GM23248 (cell line): ENCODE results near the gene UTRN. TPM values are rescaled to one million over a fixed set of nuclear protein-coding genes. Genes with fewer than 3 reads are reported as not detected.

Experiments used
- DNase-seq: peaks from one replicate; pipeline ENCODE4 v3.0.0-alpha.2; 2015
- H2AFZ ChIP-seq: fragments of 200-600 bp; sonication (generic); 2 replicates; pipeline ENCODE4 v1.6.1; 2016; ENCODE audit warnings: antibody characterized with exemption
- H3F3A ChIP-seq: fragments of 200-600 bp; sonication (generic); 2 replicates; pipeline ENCODE4 v1.6.1; 2016; ENCODE audit warnings: mild to moderate bottlenecking, antibody characterized with exemption, mixed run types; ENCODE audit not compliant: insufficient read depth
- H3K27ac ChIP-seq: fragments of 200-600 bp; sonication (generic); 2 replicates; pipeline ENCODE4 v1.5.1; 2016; ENCODE audit warnings: mild to moderate bottlenecking
- H3K27me3 ChIP-seq: fragments of 200-600 bp; sonication (generic); replicated peaks from 2 replicates; pipeline ENCODE4 v1.6.1; 2016; ENCODE audit warnings: mild to moderate bottlenecking; ENCODE audit not compliant: insufficient read depth
- H3K36me3 ChIP-seq: fragments of 200-600 bp; sonication (generic); 2 replicates; pipeline ENCODE4 v1.6.1; 2016; ENCODE audit warnings: low read depth, mild to moderate bottlenecking
- H3K4me1 ChIP-seq: fragments of 200-600 bp; sonication (generic); 2 replicates; pipeline ENCODE4 v1.6.1; 2016; ENCODE audit warnings: mild to moderate bottlenecking; ENCODE audit not compliant: insufficient read depth
- H3K4me2 ChIP-seq: fragments of 200-600 bp; sonication (generic); one replicate; pipeline ENCODE4 v1.6.1; 2016; ENCODE audit warnings: mild to moderate bottlenecking; ENCODE audit not compliant: unreplicated experiment
- H3K4me3 ChIP-seq: fragments of 200-600 bp; sonication (generic); 2 replicates; pipeline ENCODE4 v1.5.1; 2016; ENCODE audit warnings: mild to moderate bottlenecking
- H3K79me2 ChIP-seq: fragments of 200-600 bp; sonication (generic); 2 replicates; pipeline ENCODE4 v1.6.1; 2016; ENCODE audit warnings: mild to moderate bottlenecking; ENCODE audit not compliant: insufficient read depth
- H3K9ac ChIP-seq: fragments of 200-600 bp; sonication (generic); 2 replicates; pipeline ENCODE4 v1.6.1; 2016; ENCODE audit warnings: mild to moderate bottlenecking
- H3K9me2 ChIP-seq: fragments of 200-600 bp; sonication (generic); 2 replicates; pipeline ENCODE4 v1.6.1; 2016; ENCODE audit warnings: mixed run types, mild to moderate bottlenecking, moderate library complexity; ENCODE audit not compliant: insufficient read depth
- H3K9me3 ChIP-seq: fragments of 200-600 bp; sonication (generic); one replicate; pipeline ENCODE4 v1.6.1; 2017; ENCODE audit warnings: low read depth
- H4K20me1 ChIP-seq: fragments of 200-600 bp; sonication (generic); 2 replicates; pipeline ENCODE4 v1.6.0; 2016; ENCODE audit not compliant: insufficient read depth
- EZH2 ChIP-seq: fragments of 200-600 bp; sonication (generic); IDR thresholded peaks from 2 replicates; pipeline ENCODE4 v1.6.1; 2018; ENCODE audit warnings: antibody characterized with exemption, mild to moderate bottlenecking; ENCODE audit not compliant: insufficient read depth, poor library complexity, severe bottlenecking
- EZH2phosphoT487 ChIP-seq: fragments of 200-600 bp; sonication (generic); IDR thresholded peaks from 2 replicates; pipeline ENCODE4 v1.6.1; 2018; ENCODE audit warnings: antibody characterized with exemption, moderate library complexity, mild to moderate bottlenecking, low read depth; ENCODE audit not compliant: insufficient read depth
- WGBS, 2 experiments: methylation state at CpG; one replicate each; pipeline ENCODE4 v1.1.6; 2015 to 2017; ENCODE audit warnings: low lambda C conversion rate in 2 of 2, low coverage in 1 of 2; ENCODE audit errors: missing lambda C conversion rate in 2 of 2; 5-methylcytosine and 5-hydroxymethylcytosine counted together
- in situ Hi-C: fragments of 300-500 bp; cut with MboI; formaldehyde crosslinking; loops from 2 replicates; pipeline ENCODE4 v1.15.0; 2020
- polyA plus RNA-seq: library from polyadenylated mRNA; unstranded; fragments of >200 nt; fragmentation: Nextera tagmentation; extraction: Ambion mirVana; gene quantifications from 2 replicates; pipeline ENCODE4 v1.2.1, GENCODE V29; 2016
- total RNA-seq: library from RNA; depleted of rRNA; stranded (reverse); fragments of >200 nt; shearing (Covaris generic); gene quantifications from 2 replicates; pipeline ENCODE4 v1.2.3, GENCODE V29; 2014

Gene UTRN
- total and polyA plus RNA-seq, 2 experiments from 2014 or later, result 49.4 to 103 TPM

DNA sequence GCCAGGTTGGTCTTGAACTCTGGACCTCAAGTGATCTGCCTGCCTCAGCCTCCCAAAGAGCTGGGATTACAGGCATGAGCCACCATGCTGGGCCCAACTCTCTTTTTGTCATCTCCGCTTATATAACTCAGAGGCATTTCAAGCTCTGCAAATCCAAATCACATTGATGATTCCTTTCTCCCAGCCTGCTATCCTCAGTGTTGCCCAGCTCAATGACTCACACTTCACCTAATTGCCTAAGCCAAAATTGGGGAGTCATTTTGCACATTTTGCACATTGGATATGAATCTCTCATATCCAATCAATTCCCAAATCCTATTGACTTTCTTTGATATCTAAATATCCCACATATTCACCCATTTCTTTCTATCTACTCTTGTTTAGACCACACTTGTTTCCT, 3.9 kb downstream of the UTRN start:
- no peak overlapping the region for H3K9ac ChIP-seq
- 96 to 100% methylated on average over 1 of the region's 1 CpG for WGBS, 2 experiments
- DNase-seq, result peak; percentile 56
- H3K9me3 ChIP-seq, result no peaks in the 10 kb centered on the region
- H3K4me3 ChIP-seq, result no peak overlapping the region
- TF ChIP-seq EZH2phosphoT487 (no peak), EZH2 (no peak)
- no peak overlapping the region for H3K27ac ChIP-seq
- H3K36me3 ChIP-seq, result peaks cover 15% of the 10 kb centered on the region
- no peak overlapping the region for H2AFZ ChIP-seq
- no peak overlapping the region for H3K4me2 ChIP-seq
- peaks cover 29% of the 10 kb centered on the region for H3K4me1 ChIP-seq
- no peaks in the 10 kb centered on the region for H3K9me2 ChIP-seq
- H3K79me2 ChIP-seq, result peaks cover 78% of the 10 kb centered on the region
- in situ Hi-C loops, result no loop called here
- H3F3A ChIP-seq, result peaks cover 41% of the 10 kb centered on the region
- no peaks in the 10 kb centered on the region for H4K20me1 ChIP-seq
- no peaks in the 10 kb centered on the region for H3K27me3 ChIP-seq

- WGBS, 2 experiments, result 49 to 63% methylated on average over 3 of the region's 3 CpGs
- Histone ChIP-seq H2AFZ (no peak overlapping the region), H3K9ac (0 out of 2 replicates have a peak overlapping the region, but pooled peaks have one; percentile 2), H3K36me3 (peaks cover 25% of the 10 kb centered on the region), H3K27me3 (no peaks in the 10 kb centered on the region), H3K9me2 (no peaks in the 10 kb centered on the region), H4K20me1 (no peaks in the 10 kb centered on the region), H3K9me3 (no peaks in the 10 kb centered on the region), H3K4me2 (peak overlapping the region; percentile 66), H3K79me2 (peaks cover 94% of the 10 kb centered on the region), H3K4me3 (no peak overlapping the region), H3F3A (peaks cover 35% of the 10 kb centered on the region), H3K4me1 (peaks cover 43% of the 10 kb centered on the region), H3K27ac (peak overlapping the region; percentile 23; the same call in 1 of the 2 replicates)
- TF ChIP-seq EZH2phosphoT487, result no peak
- no peak for TF ChIP-seq EZH2
- in situ Hi-C loops, result no loop called here
- peak; percentile 24 for DNase-seq
Measured at GRCh38 chr6:144292372-144292771, 7.2 kb downstream of the UTRN start.

DNA sequence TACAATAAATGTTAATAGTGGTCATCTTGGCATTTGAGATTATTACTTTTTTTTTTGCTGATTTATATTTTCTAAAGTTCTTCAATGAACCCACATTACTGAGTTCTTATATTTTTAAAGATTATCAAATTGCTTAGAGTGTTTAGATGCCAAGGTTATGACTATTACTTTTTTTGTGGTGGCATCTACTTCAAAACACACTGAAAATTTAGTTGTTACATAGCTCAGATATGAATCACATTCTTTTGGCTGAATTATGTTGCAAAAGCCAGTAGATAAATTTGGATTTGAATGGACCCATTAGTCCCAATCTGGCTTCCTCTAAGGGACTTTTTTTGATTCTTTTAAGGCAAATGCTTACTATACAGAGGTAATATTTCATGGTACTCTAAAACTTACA, 8.9 kb downstream of the UTRN start:
- Histone ChIP-seq H3K9me3 (no peaks in the 10 kb centered on the region), H3K27ac (peak overlapping the region; percentile 43), H3K4me3 (peak overlapping the region; percentile 20), H4K20me1 (no peaks in the 10 kb centered on the region), H3K79me2 (peaks cover 94% of the 10 kb centered on the region), H3F3A (peaks cover 25% of the 10 kb centered on the region), H3K4me1 (peaks cover 33% of the 10 kb centered on the region), H3K9ac (no peak overlapping the region), H3K36me3 (peaks cover 34% of the 10 kb centered on the region), H3K4me2 (peak overlapping the region; percentile 66), H3K9me2 (no peaks in the 10 kb centered on the region), H3K27me3 (no peaks in the 10 kb centered on the region), H2AFZ (no peak overlapping the region)
- TF ChIP-seq EZH2phosphoT487, result no peak
- TF ChIP-seq EZH2, result no peak
- peak; percentile 87 for DNase-seq
- in situ Hi-C loops, result no loop called here

- Histone ChIP-seq H3F3A (peaks cover 25% of the 10 kb centered on the region), H3K27ac (no peak overlapping the region), H3K9me2 (no peaks in the 10 kb centered on the region), H3K4me2 (peak overlapping the region; percentile 55), H3K27me3 (no peaks in the 10 kb centered on the region), H3K9ac (no peak overlapping the region), H3K4me1 (peaks cover 33% of the 10 kb centered on the region), H3K79me2 (peaks cover 94% of the 10 kb centered on the region), H3K4me3 (no peak overlapping the region), H3K36me3 (peaks cover 34% of the 10 kb centered on the region), H3K9me3 (no peaks in the 10 kb centered on the region), H2AFZ (no peak overlapping the region), H4K20me1 (no peaks in the 10 kb centered on the region)
- WGBS, 2 experiments, result 97 to 98% methylated on average over 2 of the region's 2 CpGs
- TF ChIP-seq EZH2phosphoT487 (no peak), EZH2 (no peak)
- no peak for DNase-seq
- in situ Hi-C loops, result no loop called here
Measured at GRCh38 chr6:144295211-144295610, 10.1 kb downstream of the UTRN start.
